ENCODE results near the gene NLK.

The NLK gene

GRCh38 chr17:28040406-28040805 lies 2.1 kb upstream of the NLK start:
- DNase-seq (ENCODE audit: low spot score): no peak

DNA sequence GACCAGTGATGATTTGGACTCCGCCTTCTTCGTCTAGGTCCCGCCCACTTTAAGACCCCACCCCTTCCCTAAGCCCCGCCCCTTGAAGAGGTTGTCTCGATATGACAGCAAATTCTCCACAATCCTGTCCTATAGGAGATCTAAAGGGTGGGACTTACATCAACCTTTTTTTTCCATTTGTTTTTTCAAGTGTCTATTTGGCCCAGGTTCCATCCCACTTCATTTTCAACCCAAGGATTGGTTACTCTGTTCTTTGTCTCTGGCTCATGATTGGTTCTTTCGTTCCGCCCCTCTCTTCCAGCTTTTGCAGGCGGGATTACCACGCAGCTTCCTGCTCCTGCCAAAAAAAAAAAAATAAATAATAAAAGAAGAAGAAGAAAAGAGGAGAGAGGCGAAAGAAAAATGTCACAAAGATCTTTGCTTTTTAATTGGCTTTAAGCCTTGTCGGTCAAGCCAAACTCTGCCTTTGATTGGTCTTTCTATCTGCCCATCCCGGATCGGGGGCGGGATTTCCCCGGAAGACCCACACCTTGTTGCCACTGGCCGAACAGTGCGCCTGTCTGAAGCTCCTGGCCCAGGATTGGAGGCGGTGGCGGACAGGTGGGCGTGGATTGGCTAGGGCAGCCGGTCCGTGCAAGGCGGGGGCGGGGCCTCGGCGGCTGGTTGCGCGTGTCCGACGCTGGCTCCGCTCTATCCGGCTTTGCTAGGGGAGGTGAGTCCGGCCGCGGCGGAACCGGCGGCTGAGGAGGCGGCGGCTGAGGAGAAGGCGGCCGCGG lies 1.2 kb upstream of the NLK start:
- peak; percentile 100 for DNase-seq (ENCODE audit: low spot score)

- DNase-seq (ENCODE audit: low spot score): no peak
Observed at GRCh38 chr17:28041844-28042656, 427 bp upstream of the NLK start.

- no peak for DNase-seq (ENCODE audit: low spot score)
Observed at GRCh38 chr17:28042721-28043291, 329 bp downstream of the NLK start.

DNA sequence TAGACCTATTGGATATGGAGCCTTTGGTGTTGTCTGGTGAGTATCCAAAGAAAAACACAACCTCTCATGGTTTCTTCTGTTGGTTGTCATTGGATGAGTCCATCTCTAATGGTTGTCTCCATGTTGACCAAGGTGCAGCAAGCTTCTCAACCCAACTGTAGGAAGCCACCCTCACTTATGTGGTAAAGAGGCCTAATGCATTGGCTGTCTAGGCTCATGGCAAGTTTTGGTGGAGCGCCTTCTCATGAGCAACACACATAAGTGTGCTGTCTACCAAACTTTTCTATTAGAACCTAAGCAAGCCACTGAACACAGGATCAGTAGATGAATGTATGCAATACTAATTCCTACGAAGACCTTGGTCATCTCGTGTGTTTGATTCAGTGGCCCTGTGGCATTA lies 819 bp downstream of the NLK start:
- DNase-seq (ENCODE audit: low spot score): peak; percentile 27

GRCh38 chr17:28043741-28044140 lies 1.3 kb downstream of the NLK start:
- no peak for DNase-seq (ENCODE audit: low spot score)

- no peak for DNase-seq (ENCODE audit: low spot score)
Observed at GRCh38 chr17:28045304-28045703, 2.8 kb downstream of the NLK start.

DNA sequence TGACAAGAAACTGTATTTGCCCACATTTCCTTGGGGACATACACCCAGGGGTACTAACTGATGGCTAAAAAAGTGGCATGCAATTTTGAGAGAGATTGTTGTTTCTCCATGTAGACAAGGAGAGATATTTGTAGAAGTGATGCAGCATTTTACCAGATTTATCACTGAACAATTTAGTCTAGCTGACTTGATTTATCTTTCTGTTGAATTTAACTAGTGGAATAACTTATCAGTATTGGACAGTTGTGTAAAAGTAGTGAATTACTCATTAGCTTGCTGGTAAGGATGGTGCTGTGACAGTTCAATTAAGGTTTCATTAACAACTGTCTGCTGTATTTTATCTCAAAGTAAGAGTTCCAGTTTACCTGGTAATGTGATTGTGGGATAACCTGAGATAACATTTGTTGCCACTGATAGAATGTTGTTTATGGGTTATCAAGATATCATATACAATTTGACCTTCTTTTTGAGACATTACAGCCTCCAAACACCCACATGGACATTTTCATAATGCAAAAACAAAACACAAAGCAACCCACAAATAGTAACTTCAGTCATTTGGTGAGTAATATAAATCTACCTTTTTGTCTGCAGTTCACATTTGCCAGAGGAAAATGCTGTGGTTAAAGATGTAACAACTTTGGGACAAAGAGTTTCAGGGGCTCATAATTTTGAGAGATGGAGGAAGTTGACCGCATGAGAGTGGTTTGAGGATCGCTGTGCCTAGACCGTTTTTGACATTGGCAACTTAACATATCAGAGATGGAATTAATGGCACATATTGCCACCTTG lies 3.8 kb downstream of the NLK start:
- DNase-seq (ENCODE audit: low spot score): no peak

DNA sequence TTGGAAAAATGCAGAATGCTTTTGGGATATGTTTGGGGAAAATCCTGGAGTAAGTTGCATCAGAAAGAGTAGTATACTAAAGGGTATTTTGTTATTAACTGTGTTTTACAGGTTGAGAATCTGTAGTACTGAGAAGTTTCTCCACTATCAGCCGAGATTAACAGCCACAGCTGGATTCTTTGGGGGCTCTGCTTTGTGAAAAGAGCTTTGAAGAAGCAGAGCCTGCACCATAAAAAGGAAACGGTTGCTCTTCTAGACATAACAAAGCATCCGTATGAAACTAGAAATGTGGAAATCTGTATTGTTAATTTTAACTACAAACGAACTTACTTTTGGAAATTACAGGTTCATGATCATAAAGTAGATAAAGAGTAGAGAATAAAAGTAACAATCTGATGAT lies 5.3 kb downstream of the NLK start:
- no peak for DNase-seq (ENCODE audit: low spot score)

DNA sequence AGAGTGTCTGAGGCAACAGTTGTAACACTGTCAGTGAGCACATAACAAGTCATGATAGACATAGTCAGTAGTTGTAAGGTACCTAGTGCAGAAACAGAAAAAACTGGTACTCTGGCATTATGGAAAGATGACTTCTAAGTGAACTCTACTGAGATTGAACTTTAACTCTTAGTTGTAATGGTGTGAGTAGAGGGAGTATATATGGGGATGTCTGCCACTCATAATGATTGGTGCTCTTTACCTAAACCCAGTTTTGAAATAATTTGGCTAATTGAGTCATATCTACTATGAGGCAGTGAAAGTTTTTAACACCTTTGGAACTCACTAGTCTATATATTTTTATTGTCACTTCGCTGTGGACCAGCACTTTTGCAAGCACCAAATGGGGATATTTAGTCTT lies 6.6 kb downstream of the NLK start:
- no peak for DNase-seq (ENCODE audit: low spot score)

- no peak for DNase-seq (ENCODE audit: low spot score)
Observed at GRCh38 chr17:28053044-28053670, 10.7 kb downstream of the NLK start.

DNA sequence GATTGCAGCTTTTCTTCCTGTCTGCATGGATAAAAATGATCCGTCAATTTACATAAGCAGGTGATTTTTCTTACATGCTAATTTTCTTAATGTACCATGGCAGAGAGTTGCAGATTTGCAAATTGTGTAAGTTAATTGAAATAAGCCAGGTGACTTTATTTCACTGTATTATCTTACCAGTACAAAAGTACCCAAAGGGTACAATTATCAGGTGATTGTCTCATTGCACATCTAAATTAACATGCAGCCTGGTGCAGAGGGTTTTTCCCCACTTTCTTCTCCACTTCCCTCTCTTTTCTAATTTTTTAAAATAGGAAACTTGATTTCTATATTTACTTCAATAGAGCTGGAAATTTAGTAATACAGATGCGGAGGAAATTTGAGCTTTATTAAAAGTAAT lies 11.2 kb downstream of the NLK start:
- no peak for DNase-seq (ENCODE audit: low spot score)

DNA sequence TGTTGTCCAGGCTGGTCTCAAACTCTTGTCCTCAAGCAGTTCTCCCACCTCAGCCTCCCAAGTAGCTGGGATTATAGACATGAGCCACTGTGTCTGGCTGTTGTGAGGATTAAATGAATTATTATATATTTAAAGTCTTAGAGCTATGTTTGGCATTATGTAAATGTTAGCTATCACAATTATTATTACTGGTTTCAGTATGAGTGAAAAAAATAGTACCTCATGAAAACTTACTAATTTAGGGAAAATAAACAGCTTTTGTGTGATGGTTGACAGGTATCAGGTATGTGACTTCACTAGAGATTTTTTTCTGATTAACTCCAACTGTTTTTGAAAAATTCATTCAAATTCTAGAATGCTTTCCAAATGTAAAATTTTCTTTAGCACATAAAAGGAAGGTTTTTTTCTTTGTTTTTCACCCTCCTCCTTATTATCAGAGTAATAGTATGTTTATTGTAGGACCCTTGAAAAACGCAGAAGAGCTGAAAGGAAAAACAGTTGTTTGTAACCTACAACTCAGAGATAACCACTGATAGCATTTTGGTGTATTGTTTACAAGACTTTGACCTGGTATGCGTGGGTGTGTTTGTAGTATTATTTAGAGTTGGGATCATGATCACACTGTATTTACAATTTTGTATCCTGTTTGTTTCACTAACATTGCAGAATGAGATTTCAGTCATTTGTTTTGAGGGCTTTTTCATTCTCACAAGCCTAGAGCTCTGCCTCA lies 13.2 kb downstream of the NLK start:
- no peak for DNase-seq (ENCODE audit: low spot score)

DNA sequence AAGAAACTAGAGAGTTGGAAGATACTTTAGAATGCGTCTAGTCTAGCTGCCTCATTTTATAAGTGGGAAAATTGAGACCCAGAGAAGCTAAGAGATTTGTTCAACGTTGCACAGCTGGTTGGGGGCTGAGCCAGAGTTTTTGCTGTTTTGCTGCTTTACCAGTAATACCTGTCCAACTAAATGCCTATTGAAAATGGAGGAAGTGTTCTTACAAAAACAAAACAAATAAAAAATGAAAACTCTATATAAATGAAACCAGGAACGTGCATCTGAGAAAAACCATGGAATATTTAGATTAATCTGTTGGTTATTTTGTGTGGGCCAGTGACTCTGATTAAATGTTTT lies 13.8 kb downstream of the NLK start:
- DNase-seq (ENCODE audit: low spot score): no peak

DNA sequence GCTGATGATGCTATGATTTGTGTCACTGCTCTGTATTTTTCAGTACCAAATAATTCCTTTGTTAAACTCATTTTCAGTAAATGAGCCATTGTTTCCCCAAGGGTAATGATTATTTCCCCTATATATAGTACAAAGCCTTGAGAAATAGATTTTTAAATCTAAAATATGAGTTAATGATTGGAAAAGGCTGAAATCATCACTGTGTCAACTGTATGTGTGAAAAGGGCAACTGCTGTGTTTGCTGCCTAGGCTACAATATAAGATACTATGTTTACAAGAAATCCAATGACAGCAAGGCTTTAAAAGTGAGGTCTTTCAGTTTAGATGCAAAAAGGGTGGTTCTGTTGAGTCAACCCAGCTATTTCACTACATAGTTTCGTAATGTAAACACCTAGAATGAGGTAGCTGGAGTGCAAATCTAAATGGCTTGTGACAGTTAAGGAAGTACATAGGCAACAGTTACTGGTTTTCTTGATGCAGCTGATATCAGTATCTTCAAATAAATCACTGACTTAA lies 15.3 kb downstream of the NLK start:
- DNase-seq (ENCODE audit: low spot score): no peak

DNA sequence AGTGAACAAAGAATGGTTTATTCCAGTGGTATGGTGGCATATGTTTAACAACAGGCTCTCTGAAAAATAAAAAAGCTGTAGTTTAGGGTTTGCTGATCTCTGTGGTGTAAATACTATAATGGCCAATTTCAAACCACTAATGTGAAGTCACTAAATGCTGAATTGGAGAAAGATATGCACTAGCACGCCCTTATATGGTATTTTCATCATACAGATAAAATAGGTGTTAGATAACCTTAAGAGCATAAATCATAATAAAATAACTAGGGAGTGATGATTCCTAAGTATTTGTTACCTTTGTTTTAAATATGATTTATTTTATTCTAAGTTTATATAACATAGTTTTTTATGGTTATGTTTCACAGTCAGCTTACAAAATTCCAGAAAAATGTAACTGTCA lies 17.2 kb downstream of the NLK start:
- DNase-seq (ENCODE audit: low spot score): no peak

GRCh38 chr17:28065706-28066105 lies 23.2 kb downstream of the NLK start:
- DNase-seq (ENCODE audit: low spot score): no peak

DNA sequence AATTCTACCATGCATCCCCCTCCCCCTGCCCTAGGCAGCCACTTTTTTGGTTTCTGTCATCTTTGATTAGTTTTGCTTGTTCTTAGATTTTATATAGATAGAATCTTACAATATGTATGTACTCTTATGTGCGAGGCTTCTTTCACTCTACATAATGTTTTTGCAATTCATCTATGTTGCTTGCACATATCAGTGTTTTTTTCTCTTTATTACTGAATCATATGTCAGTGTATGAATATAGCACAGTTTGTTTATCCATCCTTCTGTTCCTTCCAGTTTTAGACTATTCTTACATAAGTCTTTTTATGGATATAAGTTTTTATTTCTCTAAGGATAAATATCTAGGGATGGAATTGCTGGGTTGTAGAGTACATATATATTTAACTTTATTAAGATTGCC lies 26.6 kb downstream of the NLK start:
- DNase-seq (ENCODE audit: low spot score): no peak

GRCh38 chr17:28071179-28071578 lies 28.7 kb downstream of the NLK start:
- no peak for DNase-seq (ENCODE audit: low spot score)

DNA sequence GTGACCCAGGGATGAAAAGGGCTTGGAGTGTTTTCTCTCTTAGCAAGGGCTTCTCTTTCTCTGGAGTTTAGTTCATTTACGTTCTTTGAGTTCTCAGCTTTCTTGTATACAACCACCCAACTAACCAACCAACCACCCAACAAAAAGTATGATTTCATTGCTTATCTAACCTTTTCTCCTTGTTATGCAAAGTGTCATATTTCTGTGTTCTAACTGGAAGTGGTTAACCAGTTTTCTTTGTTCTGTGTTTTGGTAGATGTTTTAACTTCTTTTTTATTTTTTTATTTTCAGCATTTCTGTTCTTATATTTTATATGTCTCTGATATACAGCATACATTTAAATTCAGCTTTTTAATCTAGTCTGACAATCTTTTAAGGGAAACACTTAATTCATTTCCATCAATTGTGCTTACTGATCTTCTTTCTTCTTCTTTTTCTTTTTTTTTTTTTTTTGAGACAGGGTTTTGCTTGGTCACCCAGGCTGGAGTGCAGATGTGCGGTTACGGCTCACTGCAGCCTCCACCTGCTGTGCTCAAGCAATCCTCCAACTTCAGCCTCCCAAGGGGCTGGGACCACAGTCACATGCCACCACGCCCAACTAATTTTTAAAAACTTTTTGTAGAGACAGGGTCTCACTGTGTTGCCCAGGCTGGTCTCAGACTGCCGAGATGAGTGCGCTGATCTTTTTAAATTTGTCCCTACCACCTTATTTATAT lies 29.6 kb downstream of the NLK start:
- DNase-seq (ENCODE audit: low spot score): no peak
